ENCODE results near the gene TRMT1L. TPM values are rescaled to one million over a fixed set of nuclear protein-coding genes. Genes with fewer than 3 reads are reported as not detected.

Gene TRMT1L
- total and polyA plus RNA-seq, 2 donors from 2014 or later: 11.6 to 17.9 TPM

GRCh38 chr1:185077374-185077773 lies 79.4 kb downstream of the TRMT1L start:
- DNase-seq (no peak), FAIRE-seq (peak; percentile 33)
- intact Hi-C loops (cut with DNase I): no loop called here
- H3K27ac ChIP-seq (ENCODE audit: low read depth in 2 of 2, low read length in 2 of 2): no peak overlapping the region
- H3K9ac ChIP-seq (ENCODE audit: low read length in 3 of 3): no peak overlapping the region
- TF ChIP-seq, protein P1, sequence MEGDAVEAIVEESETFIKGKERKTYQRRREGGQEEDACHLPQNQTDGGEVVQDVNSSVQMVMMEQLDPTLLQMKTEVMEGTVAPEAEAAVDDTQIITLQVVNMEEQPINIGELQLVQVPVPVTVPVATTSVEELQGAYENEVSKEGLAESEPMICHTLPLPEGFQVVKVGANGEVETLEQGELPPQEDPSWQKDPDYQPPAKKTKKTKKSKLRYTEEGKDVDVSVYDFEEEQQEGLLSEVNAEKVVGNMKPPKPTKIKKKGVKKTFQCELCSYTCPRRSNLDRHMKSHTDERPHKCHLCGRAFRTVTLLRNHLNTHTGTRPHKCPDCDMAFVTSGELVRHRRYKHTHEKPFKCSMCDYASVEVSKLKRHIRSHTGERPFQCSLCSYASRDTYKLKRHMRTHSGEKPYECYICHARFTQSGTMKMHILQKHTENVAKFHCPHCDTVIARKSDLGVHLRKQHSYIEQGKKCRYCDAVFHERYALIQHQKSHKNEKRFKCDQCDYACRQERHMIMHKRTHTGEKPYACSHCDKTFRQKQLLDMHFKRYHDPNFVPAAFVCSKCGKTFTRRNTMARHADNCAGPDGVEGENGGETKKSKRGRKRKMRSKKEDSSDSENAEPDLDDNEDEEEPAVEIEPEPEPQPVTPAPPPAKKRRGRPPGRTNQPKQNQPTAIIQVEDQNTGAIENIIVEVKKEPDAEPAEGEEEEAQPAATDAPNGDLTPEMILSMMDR (IDR thresholded peaks at IDR 0.05; ENCODE audit: borderline replicate concordance, extremely low read depth, insufficient read depth): no peak
- H3K36me3 ChIP-seq (ENCODE audit: control insufficient read depth in 2 of 3, insufficient read depth in 3 of 3, low read length in 3 of 3): no peaks in the 10 kb centered on the region
- no peaks in the 10 kb centered on the region for H3K4me1 ChIP-seq (ENCODE audit: control insufficient read depth in 2 of 3, insufficient read depth in 2 of 3, low read depth in 1 of 3, low read length in 3 of 3)
- no peak overlapping the region for H3K4me3 ChIP-seq (ENCODE audit: low read length in 3 of 3)
- no peaks in the 10 kb centered on the region for H3K9me3 ChIP-seq (ENCODE audit: control insufficient read depth in 2 of 3, insufficient read depth in 1 of 3, low read length in 3 of 3)
- no peaks in the 10 kb centered on the region for H3K27me3 ChIP-seq (ENCODE audit: control insufficient read depth, insufficient read depth, low read length)

- intact Hi-C loops (cut with DNase I): no loop called here
- no peaks in the 10 kb centered on the region for H3K27me3 ChIP-seq (ENCODE audit: control insufficient read depth, insufficient read depth, low read length)
- no peak for DNase-seq
- no peak overlapping the region for H3K9ac ChIP-seq (ENCODE audit: low read length in 3 of 3)
- no peaks in the 10 kb centered on the region for H3K4me1 ChIP-seq (ENCODE audit: control insufficient read depth in 2 of 3, insufficient read depth in 2 of 3, low read depth in 1 of 3, low read length in 3 of 3)
- H3K27ac ChIP-seq (ENCODE audit: low read depth in 2 of 2, low read length in 2 of 2): no peak overlapping the region
- no peak overlapping the region for H3K4me3 ChIP-seq (ENCODE audit: low read length in 3 of 3)
- no peak for FAIRE-seq
- TF ChIP-seq, protein P1 (IDR thresholded peaks at IDR 0.05; ENCODE audit: borderline replicate concordance, extremely low read depth, insufficient read depth): no peak
- no peaks in the 10 kb centered on the region for H3K36me3 ChIP-seq (ENCODE audit: control insufficient read depth in 2 of 3, insufficient read depth in 3 of 3, low read length in 3 of 3)
- no peaks in the 10 kb centered on the region for H3K9me3 ChIP-seq (ENCODE audit: control insufficient read depth in 2 of 3, insufficient read depth in 1 of 3, low read length in 3 of 3)
Measured at GRCh38 chr1:185075476-185075875, 81.3 kb downstream of the TRMT1L start.

DNA sequence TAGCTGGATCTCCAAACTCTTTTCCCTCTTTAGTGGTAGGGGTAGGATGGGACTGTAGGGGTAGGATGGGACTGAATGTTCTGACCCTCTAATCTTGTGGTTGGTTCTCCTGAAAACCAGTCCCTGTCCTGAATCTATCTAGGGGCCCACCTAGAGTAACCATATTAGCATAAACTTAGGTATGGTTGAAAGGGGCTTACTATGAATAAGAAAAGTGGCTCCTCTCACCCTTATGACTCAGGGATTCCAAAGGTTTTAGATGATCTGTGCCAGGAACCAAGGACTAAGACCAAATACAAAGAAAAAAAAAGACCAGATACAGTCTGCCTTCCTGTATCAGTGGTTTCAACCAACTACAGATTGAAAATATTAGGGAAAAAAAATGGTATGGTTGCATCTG lies 82.4 kb downstream of the TRMT1L start:
- no peak overlapping the region for H3K9ac ChIP-seq (ENCODE audit: low read length in 3 of 3)
- FAIRE-seq: no peak
- no peak overlapping the region for H3K27ac ChIP-seq (ENCODE audit: low read depth in 2 of 2, low read length in 2 of 2)
- TF ChIP-seq, protein P1 (IDR thresholded peaks at IDR 0.05; ENCODE audit: borderline replicate concordance, extremely low read depth, insufficient read depth): no peak
- no peak overlapping the region for H3K4me3 ChIP-seq (ENCODE audit: low read length in 3 of 3)
- no peaks in the 10 kb centered on the region for H3K4me1 ChIP-seq (ENCODE audit: control insufficient read depth in 2 of 3, insufficient read depth in 2 of 3, low read depth in 1 of 3, low read length in 3 of 3)
- H3K27me3 ChIP-seq (ENCODE audit: control insufficient read depth, insufficient read depth, low read length): no peaks in the 10 kb centered on the region
- no peaks in the 10 kb centered on the region for H3K9me3 ChIP-seq (ENCODE audit: control insufficient read depth in 2 of 3, insufficient read depth in 1 of 3, low read length in 3 of 3)
- no peaks in the 10 kb centered on the region for H3K36me3 ChIP-seq (ENCODE audit: control insufficient read depth in 2 of 3, insufficient read depth in 3 of 3, low read length in 3 of 3)
- intact Hi-C loops (cut with DNase I): no loop called here
- no peak for DNase-seq

- Histone ChIP-seq H3K27me3 (ENCODE audit: control insufficient read depth, insufficient read depth, low read length) (no peaks in the 10 kb centered on the region), H3K4me1 (ENCODE audit: control insufficient read depth in 2 of 3, insufficient read depth in 2 of 3, low read depth in 1 of 3, low read length in 3 of 3) (no peaks in the 10 kb centered on the region), H3K27ac (ENCODE audit: low read depth in 2 of 2, low read length in 2 of 2) (no peak overlapping the region), H3K9ac (ENCODE audit: low read length in 3 of 3) (no peak overlapping the region), H3K9me3 (ENCODE audit: control insufficient read depth in 2 of 3, insufficient read depth in 1 of 3, low read length in 3 of 3) (no peaks in the 10 kb centered on the region), H3K4me3 (ENCODE audit: low read length in 3 of 3) (no peak overlapping the region), H3K36me3 (ENCODE audit: control insufficient read depth in 2 of 3, insufficient read depth in 3 of 3, low read length in 3 of 3) (no peaks in the 10 kb centered on the region)
- DNase-seq: no peak
- no peak for FAIRE-seq
- TF ChIP-seq, protein P1 (IDR thresholded peaks at IDR 0.05; ENCODE audit: borderline replicate concordance, extremely low read depth, insufficient read depth): no peak
- intact Hi-C loops (cut with DNase I): no loop called here
Measured at GRCh38 chr1:185073725-185074124, 83.0 kb downstream of the TRMT1L start.

Measured in kidney (tissue), 14 donors.